ENCODE results near the gene ZMYND8. TPM values are rescaled to one million over a fixed set of nuclear protein-coding genes. Genes with fewer than 3 reads are reported as not detected.

Gene ZMYND8
- total and polyA plus RNA-seq, 10 of the 15 experiments (the other 5 are each of a cell fraction or from before 2014, with no cell fraction given): 12.9 to 54.8 (median 23.1) TPM

GRCh38 chr20:47392015-47392720 is 35.7 kb upstream of the ZMYND8 start (continued):
- TF ChIP-seq SIX5 (IDR thresholded peaks at IDR 0.05; ENCODE audit: low read depth, low read length, severe bottlenecking) (peak; percentile 49), EED (IDR thresholded peaks at IDR 0.05; ENCODE audit: low read depth) (no peak)

GRCh38 chr20:47391276-47392010 is 34.9 kb upstream of the ZMYND8 start:
- ChIA-PET SMC1A (ENCODE audit: uncharacterized antibody, unreplicated experiment) (interaction anchor here (0.6 to 3.2 kb wide), 19 partner anchors 7 to 273 kb away, joined by 3 to 16 read pairs (median 4); no protein-coding TSS in a partner anchor), POLR2A (interaction anchor here (1.3 to 2.8 kb wide), 3 partner anchors 19 to 33 kb away, joined by 6 to 8 read pairs (median 7); no protein-coding TSS in a partner anchor), RAD21 (ENCODE audit: unreplicated experiment) (interaction anchor here (0.6 to 2.9 kb wide), 10 partner anchors 14 to 229 kb away, joined by 3 to 14 read pairs (median 4); no protein-coding TSS in a partner anchor), CTCF (interaction anchor here (1.0 to 1.8 kb wide), 7 partner anchors 8 to 129 kb away, joined by 3 to 9 read pairs (median 5); no protein-coding TSS in a partner anchor)
- Histone ChIP-seq H4K20me1 (ENCODE audit: control insufficient read depth, insufficient read depth) (no peaks in the 10 kb centered on the region), H3K79me2 (ENCODE audit: control insufficient read depth, insufficient read depth, low read length) (no peaks in the 10 kb centered on the region), H3K4me2 (ENCODE audit: control insufficient read depth, insufficient read depth) (peak overlapping the region; percentile 39; the same call in 1 of the 2 replicates), H3K27ac (ENCODE audit: control insufficient read depth, insufficient read depth) (peak overlapping the region; percentile 11), H3K9me3 (replicated peaks; ENCODE audit: control insufficient read depth, insufficient read depth, low read length) (peaks cover 4% of the 10 kb centered on the region; the same call in 2 of the 3 replicates), H3K4me3 (no peak overlapping the region), H3K9ac (ENCODE audit: control insufficient read depth, insufficient read depth, low read length) (no peak overlapping the region), H2AFZ (ENCODE audit: control insufficient read depth, low read depth, low read length) (peak overlapping the region; percentile 72), H3K4me1 (ENCODE audit: control insufficient read depth, insufficient read depth, low read length) (peaks cover 23% of the 10 kb centered on the region), H3K27me3 (replicated peaks in 1 of 2; ENCODE audit: control insufficient read depth in 2 of 2, insufficient read depth in 2 of 2, low read length in 1 of 2) (no peaks in the 10 kb centered on the region), H3K36me3 (ENCODE audit: control insufficient read depth in 2 of 2, insufficient read depth in 2 of 2, low read length in 1 of 2) (no peaks in the 10 kb centered on the region; a peak in 2 of 4 replicates)
- peak; percentile 14; the same call in 2 of the 3 replicates for ATAC-seq
- FAIRE-seq: no peak
- intact Hi-C loops (cut with micrococcal nuclease; ENCODE audit: unreplicated experiment) (no loop called here), in situ Hi-C loops (cut with MboI) (no loop called here)
- TF ChIP-seq NFXL1 (IDR thresholded peaks at IDR 0.05; ENCODE audit: borderline replicate concordance) (peak; percentile 88), ZNF207 (IDR thresholded peaks at IDR 0.05; ENCODE audit: borderline replicate concordance) (no peak), ZBTB11 (CRISPR knock-in tag; IDR thresholded peaks at IDR 0.05) (no peak), ZBED1 (IDR thresholded peaks at IDR 0.05; ENCODE audit: borderline replicate concordance) (0 out of 2 replicates have a peak, but pooled peaks have one; percentile 14)
- no TSS peak for BruUV-seq (replicated peaks)
- DNase-seq (ENCODE audit: low read depth, low spot score): no peak
- WGBS (ENCODE audit: insufficient coverage, insufficient replicate concordance, low lambda C conversion rate, missing lambda C conversion rate): 57% methylated on average over 6 of the region's 6 CpGs

Data from GM12878 (cell line).